Measurements from ENCODE around the gene CD300E.

CD300E gene

DNA sequence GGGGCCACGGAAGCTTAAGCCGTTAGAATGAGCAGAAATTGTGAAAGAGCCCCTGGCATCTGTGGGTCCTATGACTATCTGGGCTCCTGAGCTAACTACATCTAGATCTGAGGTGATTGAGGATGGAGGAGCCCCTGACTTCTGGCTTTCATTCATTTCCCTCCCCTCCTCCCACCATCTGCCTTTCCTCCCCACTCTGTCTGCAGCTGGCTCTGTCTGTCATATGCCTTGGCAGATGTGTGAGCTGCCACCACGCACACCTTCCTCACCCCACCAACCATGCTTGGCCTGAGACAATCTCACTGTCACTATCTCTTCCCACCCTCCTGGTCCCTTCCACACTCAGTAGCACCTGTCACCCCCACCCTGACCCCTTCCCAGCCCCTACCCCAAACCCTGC, 5.1 kb downstream of the CD300E start:
- Histone ChIP-seq H3K36me3 (ENCODE audit: low read depth) (no peaks in the 10 kb centered on the region), H3K4me3 (ENCODE audit: severe bottlenecking) (no peak overlapping the region), H3K27me3 (ENCODE audit: insufficient read depth, poor library complexity, severe bottlenecking) (peaks cover 18% of the 10 kb centered on the region), H3K4me1 (ENCODE audit: insufficient read depth, poor library complexity, severe bottlenecking) (no peaks in the 10 kb centered on the region), H3K27ac (ENCODE audit: poor library complexity, severe bottlenecking) (no peak overlapping the region), H3K9me3 (ENCODE audit: severe bottlenecking) (no peaks in the 10 kb centered on the region)
- ATAC-seq (ENCODE audit: low read depth) (no peak), DNase-seq (ENCODE audit: low spot score) (no peak)
- TF ChIP-seq, protein P1, sequence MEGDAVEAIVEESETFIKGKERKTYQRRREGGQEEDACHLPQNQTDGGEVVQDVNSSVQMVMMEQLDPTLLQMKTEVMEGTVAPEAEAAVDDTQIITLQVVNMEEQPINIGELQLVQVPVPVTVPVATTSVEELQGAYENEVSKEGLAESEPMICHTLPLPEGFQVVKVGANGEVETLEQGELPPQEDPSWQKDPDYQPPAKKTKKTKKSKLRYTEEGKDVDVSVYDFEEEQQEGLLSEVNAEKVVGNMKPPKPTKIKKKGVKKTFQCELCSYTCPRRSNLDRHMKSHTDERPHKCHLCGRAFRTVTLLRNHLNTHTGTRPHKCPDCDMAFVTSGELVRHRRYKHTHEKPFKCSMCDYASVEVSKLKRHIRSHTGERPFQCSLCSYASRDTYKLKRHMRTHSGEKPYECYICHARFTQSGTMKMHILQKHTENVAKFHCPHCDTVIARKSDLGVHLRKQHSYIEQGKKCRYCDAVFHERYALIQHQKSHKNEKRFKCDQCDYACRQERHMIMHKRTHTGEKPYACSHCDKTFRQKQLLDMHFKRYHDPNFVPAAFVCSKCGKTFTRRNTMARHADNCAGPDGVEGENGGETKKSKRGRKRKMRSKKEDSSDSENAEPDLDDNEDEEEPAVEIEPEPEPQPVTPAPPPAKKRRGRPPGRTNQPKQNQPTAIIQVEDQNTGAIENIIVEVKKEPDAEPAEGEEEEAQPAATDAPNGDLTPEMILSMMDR (IDR thresholded peaks at IDR 0.05; ENCODE audit: poor library complexity, severe bottlenecking): no peak

DNA sequence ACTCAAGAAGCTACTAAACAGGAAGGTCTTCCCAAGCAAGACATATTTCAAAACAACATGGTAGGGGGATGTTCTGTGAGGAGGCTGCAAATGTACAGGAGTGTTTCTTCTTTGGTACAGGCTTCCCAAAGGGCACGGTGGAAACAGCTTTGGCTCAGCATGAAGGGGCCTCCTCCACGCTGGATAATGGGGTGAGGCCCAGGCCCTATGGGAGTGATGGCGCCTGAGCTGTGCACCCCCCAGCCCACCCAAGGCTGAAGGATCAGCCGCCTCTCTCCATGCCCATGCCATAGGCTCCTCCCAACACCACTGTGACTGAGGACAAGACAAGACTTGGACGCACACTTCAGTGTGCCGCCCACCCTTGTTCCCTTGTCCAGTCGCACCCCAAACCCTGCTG, 6.8 kb downstream of the CD300E start:
- no peaks in the 10 kb centered on the region for H3K4me1 ChIP-seq (ENCODE audit: insufficient read depth, poor library complexity, severe bottlenecking)
- TF ChIP-seq, protein P1 (IDR thresholded peaks at IDR 0.05; ENCODE audit: poor library complexity, severe bottlenecking): no peak
- H3K9me3 ChIP-seq (ENCODE audit: severe bottlenecking): no peaks in the 10 kb centered on the region
- no peak overlapping the region for H3K4me3 ChIP-seq (ENCODE audit: severe bottlenecking)
- DNase-seq (ENCODE audit: low spot score) (no peak), ATAC-seq (ENCODE audit: low read depth) (no peak)
- H3K27ac ChIP-seq (ENCODE audit: poor library complexity, severe bottlenecking): no peak overlapping the region
- H3K36me3 ChIP-seq (ENCODE audit: low read depth): no peaks in the 10 kb centered on the region
- H3K27me3 ChIP-seq (ENCODE audit: insufficient read depth, poor library complexity, severe bottlenecking): peaks cover 18% of the 10 kb centered on the region

DNA sequence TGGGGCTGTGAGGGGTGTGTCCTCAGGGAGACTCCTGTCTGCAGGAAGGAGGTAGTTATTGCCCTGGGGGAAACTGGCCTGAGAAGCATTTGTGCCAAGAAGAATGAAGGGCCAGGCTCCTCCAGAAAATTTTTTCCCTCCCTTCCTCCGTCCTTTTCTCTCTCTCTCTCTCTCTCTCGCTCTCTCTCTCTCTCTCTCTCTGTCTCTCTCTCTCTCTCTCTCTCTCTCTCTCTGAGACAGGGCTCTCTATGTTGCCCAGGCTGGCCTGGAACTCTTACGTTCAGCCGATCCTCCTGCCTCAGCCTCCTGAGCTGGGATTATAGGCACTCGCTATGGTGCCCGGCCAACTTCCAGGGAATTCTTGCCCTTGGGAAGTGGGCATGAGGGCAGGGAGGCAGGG, 11.5 kb downstream of the CD300E start:
- no peak for ATAC-seq (ENCODE audit: low read depth)
- Histone ChIP-seq H3K36me3 (ENCODE audit: low read depth) (no peaks in the 10 kb centered on the region), H3K4me1 (ENCODE audit: insufficient read depth, poor library complexity, severe bottlenecking) (no peaks in the 10 kb centered on the region), H3K4me3 (ENCODE audit: severe bottlenecking) (no peak overlapping the region), H3K9me3 (ENCODE audit: severe bottlenecking) (no peaks in the 10 kb centered on the region), H3K27me3 (ENCODE audit: insufficient read depth, poor library complexity, severe bottlenecking) (peaks cover 6% of the 10 kb centered on the region), H3K27ac (ENCODE audit: poor library complexity, severe bottlenecking) (no peak overlapping the region)
- DNase-seq (ENCODE audit: low spot score): no peak
- TF ChIP-seq, protein P1 (IDR thresholded peaks at IDR 0.05; ENCODE audit: poor library complexity, severe bottlenecking): no peak

DNA sequence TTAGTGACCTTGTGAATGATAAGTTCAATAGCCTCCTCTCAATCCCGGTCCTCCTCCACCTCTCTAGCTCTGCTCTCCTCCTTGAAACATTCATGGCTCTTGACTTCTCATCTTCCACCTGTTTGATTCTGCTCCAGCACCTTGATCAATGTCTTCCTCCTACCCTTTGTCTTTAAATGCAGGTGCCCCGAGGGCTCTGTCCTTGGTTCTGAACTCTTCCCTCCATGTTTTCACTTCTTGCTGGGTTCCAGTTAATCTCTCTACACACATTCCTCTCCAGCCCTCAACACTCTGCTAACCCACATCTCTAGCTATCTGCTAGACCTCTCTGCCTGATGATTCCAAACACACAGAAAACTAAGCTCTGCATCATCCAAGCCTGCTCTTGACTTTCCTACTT, 13.4 kb downstream of the CD300E start:
- no peaks in the 10 kb centered on the region for H3K36me3 ChIP-seq (ENCODE audit: low read depth)
- DNase-seq (ENCODE audit: low spot score) (no peak), ATAC-seq (ENCODE audit: low read depth) (no peak)
- H3K4me3 ChIP-seq (ENCODE audit: severe bottlenecking): no peak overlapping the region
- TF ChIP-seq, protein P1 (IDR thresholded peaks at IDR 0.05; ENCODE audit: poor library complexity, severe bottlenecking): no peak
- H3K9me3 ChIP-seq (ENCODE audit: severe bottlenecking): no peaks in the 10 kb centered on the region
- H3K27me3 ChIP-seq (ENCODE audit: insufficient read depth, poor library complexity, severe bottlenecking): no peaks in the 10 kb centered on the region
- H3K27ac ChIP-seq (ENCODE audit: poor library complexity, severe bottlenecking): no peak overlapping the region
- peaks cover 9% of the 10 kb centered on the region for H3K4me1 ChIP-seq (ENCODE audit: insufficient read depth, poor library complexity, severe bottlenecking)

DNA sequence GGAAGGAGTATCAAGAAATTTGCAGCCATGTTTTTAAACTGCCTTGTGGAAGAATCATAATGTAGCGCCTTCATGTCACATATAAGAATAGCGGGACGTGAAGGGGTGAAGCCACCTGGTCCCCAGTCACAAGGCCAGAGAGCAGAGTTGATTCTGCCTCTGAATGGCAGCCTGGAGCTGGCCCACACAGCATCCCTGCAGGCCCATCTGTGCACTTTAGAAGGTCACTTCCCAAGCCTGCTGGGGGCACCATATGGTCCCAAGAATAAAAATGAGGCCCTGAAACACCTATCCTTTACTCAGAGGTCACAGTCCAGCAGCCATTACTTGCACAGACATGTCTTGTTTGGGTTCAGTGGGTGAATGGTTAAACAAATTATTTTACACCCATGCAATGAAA, 15.0 kb downstream of the CD300E start:
- peaks cover 12% of the 10 kb centered on the region for H3K4me1 ChIP-seq (ENCODE audit: insufficient read depth, poor library complexity, severe bottlenecking)
- DNase-seq (ENCODE audit: low spot score) (no peak), ATAC-seq (ENCODE audit: low read depth) (no peak)
- no peaks in the 10 kb centered on the region for H3K36me3 ChIP-seq (ENCODE audit: low read depth)
- TF ChIP-seq, protein P1 (IDR thresholded peaks at IDR 0.05; ENCODE audit: poor library complexity, severe bottlenecking): no peak
- H3K4me3 ChIP-seq (ENCODE audit: severe bottlenecking): no peak overlapping the region
- H3K9me3 ChIP-seq (ENCODE audit: severe bottlenecking): no peaks in the 10 kb centered on the region
- H3K27ac ChIP-seq (ENCODE audit: poor library complexity, severe bottlenecking): no peak overlapping the region
- H3K27me3 ChIP-seq (ENCODE audit: insufficient read depth, poor library complexity, severe bottlenecking): no peaks in the 10 kb centered on the region

Data from RWPE2 (cell line).